G401.6 (cell line): ENCODE measurements around the gene DTNBP1.

Experiments used
- FAIRE-seq: peaks from 2 replicates; lab custom pipeline; 2012; peaks lifted over from hg19 to GRCh38; lab: Jason Lieb, UNC

The DTNBP1 gene

DNA sequence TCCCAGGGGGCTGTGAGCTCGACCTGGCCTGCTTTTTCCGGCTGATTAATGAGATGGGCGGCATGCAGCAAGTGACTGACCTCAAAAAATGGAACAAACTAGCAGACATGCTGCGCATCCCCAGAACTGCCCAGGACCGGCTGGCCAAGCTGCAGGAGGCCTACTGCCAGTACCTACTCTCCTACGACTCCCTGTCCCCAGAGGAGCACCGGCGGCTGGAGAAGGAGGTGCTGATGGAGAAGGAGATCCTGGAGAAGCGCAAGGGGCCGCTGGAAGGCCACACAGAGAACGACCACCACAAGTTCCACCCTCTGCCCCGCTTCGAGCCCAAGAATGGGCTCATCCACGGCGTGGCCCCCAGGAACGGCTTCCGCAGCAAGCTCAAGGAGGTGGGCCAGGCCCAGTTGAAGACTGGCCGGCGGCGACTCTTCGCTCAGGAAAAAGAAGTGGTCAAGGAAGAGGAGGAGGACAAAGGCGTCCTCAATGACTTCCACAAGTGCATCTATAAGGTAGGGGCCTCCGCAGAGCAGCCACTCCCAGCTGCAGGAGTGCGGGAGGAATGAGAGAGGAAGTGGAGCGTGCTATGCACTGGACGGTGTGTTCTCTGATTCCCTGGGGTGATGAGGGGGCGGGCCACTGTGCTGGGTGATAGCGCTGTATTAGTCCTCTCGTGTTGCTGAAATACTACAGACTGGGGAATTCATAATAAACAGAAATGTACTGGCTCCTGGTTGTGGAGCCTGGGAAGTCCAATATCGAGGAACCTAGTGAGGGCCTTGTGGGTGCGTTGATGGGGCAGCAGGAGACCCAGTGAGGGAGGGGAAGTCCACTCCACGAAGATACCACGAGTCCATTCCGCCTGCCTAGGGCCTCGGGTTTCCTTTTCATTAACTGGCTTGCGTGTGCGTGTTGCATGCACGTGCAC lies 161.7 kb downstream of the DTNBP1 start:
- FAIRE-seq, result no peak

DNA sequence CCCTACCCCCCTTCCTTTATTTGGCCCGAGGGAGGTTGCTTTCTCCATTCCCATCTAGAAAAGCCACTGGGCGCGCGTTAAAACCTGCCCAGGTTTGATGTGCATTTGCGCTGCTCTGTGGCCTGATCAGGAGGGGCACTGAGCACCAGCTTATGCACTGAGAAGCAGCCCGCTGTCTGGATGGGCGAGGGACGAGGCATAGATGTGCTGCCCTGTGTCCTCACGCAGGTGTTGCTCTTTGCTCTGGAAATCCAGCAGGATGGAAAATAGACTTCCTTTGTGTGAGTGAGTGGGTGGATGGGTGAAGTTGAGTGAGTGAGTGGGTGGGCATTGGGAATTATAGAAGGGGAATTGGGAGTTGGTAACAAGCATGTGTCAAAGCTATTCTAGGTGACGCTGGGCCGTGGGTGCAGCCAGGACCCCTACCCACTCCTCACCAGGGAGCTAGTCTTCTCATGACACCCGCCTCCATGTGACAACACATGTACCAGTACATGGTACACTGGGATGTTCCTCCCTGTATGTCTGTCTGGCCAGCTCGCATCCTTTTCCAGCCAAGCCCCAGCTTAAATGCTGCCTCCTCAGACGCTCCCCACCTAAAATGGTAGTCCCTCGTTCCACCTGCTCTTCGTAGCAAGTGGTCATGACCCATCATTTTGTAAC lies 162.6 kb downstream of the DTNBP1 start:
- no peak for FAIRE-seq

DNA sequence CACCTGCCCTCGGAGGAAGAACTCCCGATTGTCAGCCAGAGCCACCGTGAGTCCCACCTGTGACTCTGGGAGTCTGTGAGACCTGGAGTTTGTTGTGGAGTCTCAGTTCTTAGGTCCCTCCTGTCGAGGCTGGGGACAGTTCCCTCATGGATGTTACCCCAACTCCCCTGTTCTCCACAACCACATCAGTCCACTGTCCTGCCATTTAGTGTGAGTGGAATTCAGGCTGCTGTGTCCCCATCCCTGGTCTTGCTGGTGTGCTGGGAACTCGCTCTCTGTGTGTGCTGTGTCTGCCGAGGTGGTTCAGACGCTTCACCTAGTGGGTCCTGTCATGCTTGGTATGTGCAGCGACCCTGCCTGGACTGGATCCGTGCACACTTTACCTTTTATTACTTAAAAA lies 163.2 kb downstream of the DTNBP1 start:
- FAIRE-seq, result no peak

DNA sequence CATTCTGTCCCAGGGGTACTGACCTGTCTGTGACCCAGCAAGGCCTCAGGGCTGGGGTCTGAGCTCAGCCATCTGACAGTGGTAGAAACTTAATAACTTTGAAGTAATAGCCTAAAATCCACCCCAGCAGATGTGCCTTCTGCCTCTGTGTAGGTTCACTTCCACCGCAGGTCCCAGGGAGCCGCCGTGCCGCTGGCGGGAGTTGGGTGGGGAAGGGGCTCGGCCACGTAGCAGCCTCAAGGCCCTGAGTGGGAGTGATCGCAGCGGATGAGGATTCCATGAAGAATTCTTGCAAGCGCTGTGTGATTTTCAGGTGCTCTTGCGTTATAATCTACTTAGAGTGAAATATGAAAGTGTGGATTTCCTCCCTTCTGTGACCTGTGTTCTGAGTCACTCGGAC lies 163.7 kb downstream of the DTNBP1 start:
- no peak for FAIRE-seq

DNA sequence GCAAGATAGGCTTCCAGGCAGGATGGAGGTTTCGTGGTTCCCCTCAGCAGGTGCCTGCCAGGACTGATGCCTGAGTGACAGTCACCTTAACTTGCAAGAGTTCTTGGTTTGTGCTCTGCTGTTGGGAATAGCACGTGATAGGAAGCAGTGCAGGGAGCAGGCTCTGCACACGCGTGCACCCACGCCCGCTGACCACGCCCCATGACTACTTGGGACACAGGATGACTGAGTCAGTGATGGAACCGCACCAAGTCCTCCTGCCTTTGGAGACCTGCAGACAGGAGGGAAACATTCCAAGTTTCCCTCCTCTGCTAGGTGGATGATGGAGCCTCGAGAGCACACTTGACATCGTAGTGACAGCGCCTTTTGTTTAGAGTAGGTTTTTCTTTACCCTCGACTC lies 164.2 kb downstream of the DTNBP1 start:
- FAIRE-seq, result no peak

DNA sequence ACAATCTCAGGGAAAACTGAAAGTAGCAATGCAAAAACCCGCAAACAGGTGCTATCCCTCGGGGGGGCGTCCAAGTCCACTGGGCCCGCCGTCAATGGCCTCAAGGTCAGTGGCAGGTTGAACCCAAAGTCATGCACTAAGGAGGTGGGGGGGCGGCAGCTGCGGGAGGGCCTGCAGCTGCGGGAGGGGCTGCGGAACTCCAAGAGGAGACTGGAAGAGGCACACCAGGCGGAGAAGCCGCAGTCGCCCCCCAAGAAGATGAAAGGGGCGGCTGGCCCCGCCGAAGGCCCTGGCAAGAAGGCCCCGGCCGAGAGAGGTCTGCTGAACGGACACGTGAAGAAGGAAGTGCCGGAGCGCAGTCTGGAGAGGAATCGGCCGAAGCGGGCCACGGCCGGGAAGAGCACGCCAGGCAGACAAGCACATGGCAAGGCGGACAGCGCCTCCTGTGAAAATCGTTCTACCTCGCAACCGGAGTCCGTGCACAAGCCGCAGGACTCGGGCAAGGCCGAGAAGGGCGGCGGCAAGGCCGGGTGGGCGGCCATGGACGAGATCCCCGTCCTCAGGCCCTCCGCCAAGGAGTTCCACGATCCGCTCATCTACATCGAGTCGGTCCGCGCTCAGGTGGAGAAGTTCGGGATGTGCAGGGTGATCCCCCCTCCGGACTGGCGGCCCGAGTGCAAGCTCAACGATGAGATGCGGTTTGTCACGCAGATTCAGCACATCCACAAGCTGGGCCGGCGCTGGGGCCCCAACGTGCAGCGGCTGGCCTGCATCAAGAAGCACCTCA lies 166.3 kb downstream of the DTNBP1 start:
- FAIRE-seq, result no peak

DNA sequence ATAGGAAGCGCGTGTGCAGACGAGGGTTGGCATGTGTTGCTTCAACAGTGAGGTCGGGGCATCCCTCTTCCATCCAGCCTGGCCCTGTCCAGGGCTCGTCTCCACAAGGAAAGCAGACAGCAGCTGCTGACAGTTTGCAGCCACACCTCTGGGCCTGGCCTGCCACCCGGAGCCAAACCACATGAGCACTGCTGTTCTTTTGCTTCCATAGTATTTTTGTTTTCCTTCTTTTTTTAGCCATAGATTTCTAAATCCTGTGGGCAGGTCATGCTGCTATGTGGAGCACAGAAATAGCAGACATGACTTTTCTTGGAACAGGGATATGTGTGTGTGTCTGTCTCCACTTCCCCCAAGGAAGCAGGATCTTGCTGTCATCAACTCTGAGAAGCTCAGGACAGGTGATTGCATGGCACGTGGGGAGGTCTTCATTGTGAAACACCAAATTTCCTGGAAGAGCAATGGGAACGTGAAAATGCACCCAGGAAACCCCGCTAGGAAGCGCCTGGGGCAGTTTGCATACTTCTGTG lies 167.4 kb downstream of the DTNBP1 start:
- no peak for FAIRE-seq

DNA sequence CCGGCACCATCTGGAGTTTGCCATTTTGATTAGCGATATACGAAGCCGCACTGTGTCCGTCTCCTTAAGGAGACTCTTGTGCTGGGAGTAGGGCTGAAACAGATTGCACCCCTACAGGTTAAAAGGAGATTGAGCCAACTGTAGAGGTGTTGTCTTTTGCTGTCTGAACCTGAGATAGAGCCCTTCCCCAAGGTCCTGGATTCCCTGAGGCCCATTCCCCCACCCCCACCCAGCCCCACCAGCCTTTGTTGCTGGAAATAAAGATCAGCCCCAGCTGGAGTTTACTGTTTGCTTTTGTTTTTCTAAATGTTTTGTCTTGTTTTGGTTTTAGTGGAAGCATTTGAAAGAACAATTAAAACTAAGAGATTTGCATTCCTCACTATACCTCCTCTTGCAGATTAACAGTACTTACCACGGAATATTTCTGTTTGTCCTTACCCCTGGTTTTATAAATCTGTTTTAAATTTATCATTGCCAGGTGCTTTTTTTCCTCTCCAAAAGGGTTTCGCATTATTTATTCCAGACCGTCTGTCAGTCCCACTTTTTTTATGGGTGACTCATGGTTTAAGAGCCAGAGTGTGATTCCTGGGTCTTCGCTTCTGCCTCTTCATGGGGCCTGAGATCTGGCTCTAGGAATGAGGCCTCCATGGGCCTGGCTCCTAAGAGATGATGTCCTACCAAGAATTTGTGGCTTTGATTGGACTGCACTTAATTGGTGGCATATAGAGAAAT lies 169.2 kb downstream of the DTNBP1 start:
- no peak for FAIRE-seq

DNA sequence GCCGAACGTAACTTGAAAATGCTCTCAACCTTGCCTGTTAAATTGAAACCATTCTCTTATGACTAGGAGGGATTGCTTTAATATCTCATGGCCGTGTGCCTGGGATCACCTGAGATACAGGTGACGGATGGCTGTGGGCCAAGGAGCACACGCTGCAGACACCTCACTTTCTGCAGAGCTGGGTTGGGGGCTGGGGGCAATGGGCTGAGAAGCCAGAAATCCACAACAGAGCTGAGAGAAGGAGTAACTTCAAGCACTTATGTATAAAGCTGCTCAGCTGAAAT lies 170.9 kb downstream of the DTNBP1 start:
- no peak for FAIRE-seq

DNA sequence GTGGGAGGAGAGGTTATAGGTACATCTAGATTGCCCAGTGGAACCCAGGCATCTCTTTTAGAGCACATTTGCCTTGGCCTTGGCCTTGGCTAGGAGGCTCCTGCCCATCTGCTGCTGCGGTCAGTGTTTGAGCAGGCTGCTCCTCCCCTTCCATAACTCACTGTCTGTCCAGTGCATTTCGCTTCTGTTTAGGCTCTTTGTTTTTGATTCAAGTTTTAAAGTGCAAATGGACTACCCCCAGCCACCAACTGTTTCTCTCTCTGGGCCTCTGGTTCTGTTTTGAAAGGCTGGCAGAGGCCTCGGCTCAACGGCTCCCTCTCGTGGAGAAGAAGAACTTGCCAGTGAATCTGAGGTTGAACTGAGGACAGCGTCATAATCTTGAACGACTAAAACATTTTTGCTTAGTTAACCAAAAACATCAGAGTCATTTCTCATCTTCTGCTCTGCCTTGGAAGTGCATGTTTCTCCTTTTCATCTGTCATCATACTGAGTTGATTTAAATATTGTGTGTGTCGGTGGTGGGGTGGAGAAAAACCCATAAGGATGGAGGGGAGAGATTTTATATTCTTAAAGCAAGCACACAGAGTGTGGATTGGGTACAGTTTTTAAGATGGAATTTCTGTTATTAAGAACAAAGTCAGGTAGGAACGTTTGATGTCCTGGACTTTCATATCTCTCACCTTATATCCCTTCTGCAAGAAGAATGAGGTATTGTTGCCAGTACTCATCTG lies 171.4 kb downstream of the DTNBP1 start:
- FAIRE-seq, result no peak

DNA sequence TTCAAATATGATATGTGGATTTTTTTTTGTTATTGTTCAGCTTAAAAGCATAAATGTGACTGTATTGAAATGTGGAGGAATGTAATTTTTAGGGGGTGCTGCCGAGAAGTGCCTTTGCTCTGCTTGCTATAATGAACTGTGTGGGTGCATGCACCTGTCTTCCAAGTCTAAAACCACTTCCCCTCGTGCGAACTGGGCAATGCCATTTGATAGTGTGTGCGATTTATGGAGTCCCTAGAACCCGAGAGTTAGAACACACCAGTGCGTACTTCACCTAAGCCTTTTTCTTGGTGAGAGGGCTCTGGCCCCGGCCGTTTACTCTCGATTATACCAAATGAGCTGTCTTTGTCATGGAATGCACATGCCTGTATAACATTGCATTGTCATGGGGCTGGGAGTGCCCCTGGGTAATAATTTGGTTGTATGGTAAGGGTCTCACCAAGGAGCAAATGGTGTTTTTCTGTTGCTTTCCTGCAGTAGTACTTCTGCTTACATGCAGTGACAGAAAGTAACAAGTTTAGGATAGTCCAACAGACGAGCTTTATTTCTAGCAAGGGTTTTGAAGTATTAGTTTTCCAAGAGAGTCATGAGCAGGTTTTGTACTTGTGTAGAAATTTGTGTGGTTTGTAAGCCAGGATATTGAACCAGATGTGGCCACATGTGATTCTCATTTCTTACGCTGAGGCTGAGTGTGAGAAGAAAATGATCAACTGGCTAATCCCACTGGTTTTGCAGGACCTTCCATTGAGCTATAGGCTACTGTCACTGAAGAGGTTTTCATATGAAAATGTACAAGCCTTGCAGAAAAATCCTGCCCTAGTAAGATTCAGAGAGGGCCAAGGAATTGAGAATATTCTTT lies 172.4 kb downstream of the DTNBP1 start:
- FAIRE-seq, result no peak

DNA sequence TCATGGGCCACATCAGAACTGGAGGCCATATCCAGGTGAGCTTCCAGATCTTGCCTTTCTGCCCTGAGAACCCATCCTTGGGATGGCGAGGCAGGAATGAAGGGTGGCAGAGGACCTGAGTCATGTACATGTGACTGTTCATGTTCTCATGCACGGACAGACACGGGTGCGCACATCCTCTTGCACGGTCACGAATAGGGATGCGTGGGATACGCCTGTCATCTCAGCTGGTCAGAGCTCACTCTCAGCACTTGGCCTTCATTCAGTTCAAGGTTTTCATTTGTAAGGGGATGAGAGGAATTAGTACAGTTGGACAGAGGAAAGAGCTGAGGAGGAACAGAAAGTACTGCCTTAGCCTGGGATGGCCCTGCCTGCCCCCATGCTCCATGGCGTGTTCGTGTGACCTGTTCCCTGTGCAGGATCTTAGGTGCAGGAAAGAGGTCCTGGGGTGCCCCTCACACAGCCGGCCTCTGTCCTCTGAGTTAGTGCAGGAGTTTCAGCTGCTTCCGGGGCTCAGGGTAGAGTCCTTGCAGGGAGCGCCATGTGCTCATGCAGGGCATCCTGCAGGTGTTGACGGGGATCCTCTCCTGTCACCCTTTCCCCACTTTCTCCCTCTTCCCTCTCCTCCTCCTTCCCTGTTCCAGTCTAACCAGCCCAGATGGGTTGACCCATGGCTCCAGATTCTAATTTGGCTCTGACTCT lies 173.4 kb downstream of the DTNBP1 start:
- FAIRE-seq, result no peak

DNA sequence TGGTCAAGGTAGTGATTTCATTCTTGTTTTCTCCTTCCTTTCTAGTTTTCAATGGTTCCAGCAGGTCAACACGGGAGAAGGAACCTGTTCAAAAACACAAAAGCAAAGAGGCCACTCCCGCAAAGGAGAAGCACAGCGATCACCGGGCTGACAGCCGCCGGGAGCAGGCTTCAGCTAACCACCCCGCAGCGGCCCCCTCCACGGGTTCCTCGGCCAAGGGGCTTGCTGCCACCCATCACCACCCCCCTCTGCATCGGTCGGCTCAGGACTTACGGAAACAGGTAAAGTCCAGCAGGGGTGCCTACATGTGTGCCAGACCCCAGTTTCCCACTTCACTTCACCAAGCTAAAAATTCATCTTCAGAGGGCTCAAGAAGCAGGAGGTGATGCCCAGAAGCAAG lies 175.6 kb downstream of the DTNBP1 start:
- no peak for FAIRE-seq

DNA sequence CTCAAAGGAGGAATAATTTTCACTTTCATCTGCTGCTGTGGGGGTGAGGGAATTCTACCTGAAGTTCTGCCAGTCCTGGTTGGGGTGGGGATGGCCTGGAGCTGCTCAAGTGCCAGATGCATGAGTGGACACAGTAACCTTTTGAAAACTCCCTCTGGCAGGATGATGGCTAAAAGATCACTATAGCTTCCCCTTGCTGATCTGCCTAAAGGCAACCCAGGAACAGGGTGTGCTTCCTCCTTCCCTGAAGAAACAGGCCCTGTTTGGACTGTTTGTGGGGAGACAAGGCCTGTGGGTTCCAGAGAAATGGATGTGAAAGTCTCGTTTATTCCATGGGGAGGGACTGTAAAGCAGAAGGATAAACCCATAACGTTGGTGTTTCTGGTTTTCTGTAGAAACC lies 176.9 kb downstream of the DTNBP1 start:
- no peak for FAIRE-seq

DNA sequence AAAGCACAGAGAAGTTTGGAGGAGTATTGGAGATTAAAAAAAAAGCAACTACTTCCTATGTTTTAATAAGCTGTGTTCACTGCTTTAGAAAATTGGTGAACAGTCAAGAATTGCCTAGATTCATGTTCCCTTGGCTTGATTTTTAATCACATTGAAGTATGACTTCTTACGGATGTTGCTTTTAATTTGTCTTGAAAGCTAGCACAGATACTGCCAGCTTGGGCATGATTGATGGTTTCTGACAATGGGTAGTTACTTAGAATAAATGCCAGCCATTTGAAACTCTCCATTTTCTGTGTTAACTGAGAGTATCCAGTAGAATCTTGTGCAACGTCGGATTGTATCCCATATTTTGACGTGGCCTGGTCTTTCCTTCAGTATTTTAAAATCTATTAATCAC lies 178.0 kb downstream of the DTNBP1 start:
- FAIRE-seq, result no peak

DNA sequence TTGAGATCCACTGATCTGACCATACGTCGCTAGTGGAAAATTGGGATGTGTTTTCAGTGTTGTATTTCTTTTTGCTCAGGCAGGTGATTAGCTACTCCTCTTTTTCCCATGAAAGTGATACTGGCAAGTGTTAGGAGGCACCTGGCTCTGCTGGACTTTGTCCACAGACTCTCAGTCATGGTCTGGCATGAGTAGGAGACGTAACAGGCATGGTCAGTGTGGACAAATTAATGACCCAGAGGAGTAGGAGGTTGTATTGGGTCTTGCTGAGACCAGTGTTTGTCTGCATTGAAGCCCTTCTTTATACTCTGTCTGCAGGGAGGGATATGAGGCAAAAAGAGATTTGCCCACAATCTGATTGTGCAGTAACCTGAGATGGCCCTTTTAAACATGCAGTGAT lies 178.7 kb downstream of the DTNBP1 start:
- FAIRE-seq, result no peak

DNA sequence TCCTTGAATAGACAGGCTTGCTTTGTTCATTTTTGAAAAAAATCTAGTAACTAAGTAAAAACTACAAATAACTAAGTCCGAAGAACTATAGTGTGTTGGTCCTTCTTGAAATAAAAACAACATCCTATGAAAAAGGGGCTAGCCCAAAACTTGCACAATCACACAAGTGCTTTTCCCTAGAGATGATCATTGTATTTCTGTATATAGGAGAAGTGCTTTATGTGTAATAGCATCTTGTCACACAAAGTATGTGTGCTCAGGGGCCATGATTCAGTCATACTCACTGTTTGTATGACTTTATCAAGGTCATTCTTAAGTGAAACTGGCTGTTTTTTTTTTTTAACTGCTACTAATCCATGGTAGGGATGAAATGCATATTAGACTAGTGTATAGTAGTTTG lies 179.8 kb downstream of the DTNBP1 start:
- no peak for FAIRE-seq

DNA sequence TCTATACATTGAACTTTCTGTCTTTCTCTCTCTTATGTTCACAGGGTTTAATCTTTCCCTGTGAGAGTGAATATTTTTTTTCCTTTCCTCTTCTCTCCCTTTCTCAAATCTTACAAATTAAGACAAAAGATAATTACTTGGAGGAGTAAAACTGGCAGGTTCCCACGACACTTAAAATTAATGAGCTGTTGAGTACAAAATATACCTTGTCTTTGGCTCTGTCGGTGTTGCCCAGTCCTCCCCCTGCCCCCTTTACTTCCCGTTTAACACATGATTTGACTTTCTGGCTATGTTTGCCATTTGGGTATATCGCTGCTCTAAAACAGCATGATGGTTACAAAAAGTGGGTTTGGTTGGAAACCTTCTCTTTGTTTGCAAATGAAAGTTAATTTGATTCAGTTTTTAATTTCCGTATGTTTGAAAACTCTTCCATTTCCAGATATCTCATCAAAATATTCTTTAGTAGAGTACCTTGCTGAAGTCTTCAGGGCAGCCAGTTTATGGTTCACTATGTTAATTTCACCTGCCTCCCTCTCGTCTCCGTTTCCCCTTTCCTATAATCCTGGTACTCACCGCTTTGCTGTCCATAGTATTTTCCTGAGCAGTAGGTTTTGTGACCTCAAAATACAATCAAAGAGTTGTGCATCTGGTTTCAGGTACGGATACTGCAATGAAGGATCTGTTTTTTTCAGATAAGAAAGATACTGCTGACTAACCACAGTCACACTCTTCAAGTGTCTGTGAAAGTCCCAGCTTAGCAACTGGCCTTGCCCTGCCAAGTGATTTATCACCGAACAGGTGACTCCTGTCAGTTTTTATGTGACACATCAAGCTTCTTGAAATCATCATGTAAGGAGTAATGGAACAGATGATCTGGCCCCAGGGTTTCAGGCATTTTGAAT lies 181.2 kb downstream of the DTNBP1 start:
- FAIRE-seq, result no peak

DNA sequence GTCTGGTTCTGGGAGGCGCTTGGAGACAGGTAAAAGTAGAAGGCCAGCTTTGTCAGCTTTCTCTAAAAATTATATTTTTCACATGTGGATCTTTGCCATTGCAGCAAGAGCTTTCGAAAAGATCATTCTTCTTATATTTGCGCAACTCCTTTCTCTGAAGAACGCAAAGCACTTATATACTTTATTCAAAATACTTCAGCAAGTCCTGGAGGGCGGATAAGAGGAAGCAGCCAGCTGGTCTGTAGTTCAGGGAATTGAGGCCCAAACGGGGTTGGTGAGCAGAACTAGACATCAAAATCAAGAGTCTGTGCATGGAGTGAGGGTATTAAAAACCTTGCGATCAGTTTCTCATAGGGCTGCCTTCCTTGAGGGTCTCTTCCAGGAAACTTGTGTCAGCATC lies 182.3 kb downstream of the DTNBP1 start:
- FAIRE-seq, result no peak
